Measurements from ENCODE around the gene ROCK2. TPM values are rescaled to one million over a fixed set of nuclear protein-coding genes. Genes with fewer than 3 reads are reported as not detected.
A peak's percentile ranks its signal among the peaks of the same experiment; 100 is the strongest.

Gene ROCK2
- total and polyA plus RNA-seq, 2 of the 13 experiments (the other 11 are each of a cell fraction or from before 2014, with no cell fraction given), result 38.1 to 119 TPM

DNA sequence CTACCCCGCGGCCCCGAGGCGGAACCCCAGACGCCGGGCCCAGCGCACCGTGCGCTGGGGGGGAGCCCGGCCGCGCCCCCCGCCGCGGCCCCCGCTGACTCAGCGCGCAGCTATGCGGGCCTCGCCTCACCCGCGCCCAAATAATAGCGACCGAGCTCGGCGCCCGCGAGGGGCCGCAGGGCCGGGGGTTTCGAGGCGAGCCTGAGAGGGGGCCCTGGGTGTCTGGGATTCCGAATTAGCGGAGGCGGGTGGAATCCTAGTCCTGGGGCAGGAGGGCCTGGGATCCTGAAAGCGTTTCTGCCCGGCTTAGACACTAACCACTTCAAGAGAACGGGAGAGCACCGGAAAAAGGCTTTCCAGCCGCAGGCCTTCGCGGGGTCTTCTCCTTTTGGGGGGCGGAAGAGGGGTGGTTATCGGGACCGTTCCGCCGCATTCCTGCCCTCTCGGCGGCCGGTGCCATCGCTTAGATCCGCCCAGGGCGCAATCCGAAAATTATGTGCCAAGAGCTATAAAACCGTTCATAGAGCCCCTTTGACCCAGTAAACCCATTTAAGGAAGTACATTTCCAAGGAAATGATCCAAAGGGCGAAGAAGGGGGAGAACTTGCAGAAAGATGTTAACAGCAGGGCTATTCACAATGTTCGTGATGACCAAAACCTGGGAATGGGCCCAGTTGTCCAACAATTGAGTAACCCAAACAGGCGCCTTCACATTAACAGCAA, 681 bp upstream of the ROCK2 start (continued):
- TF ChIP-seq KDM1A (CRISPR knock-in tag; IDR thresholded peaks at IDR 0.05) (no peak), CEBPG (CRISPR knock-in tag; IDR thresholded peaks at IDR 0.05) (0 out of 2 replicates have a peak, but pooled peaks have one; percentile 32), PHF20 (CRISPR knock-in tag; IDR thresholded peaks at IDR 0.05) (no peak), ZBTB20 (CRISPR knock-in tag; IDR thresholded peaks at IDR 0.05; ENCODE audit: borderline replicate concordance, low read depth) (no peak; the same call in 1 of the 2 replicates), KLF13 (CRISPR knock-in tag; IDR thresholded peaks at IDR 0.05) (no peak; the same call in 1 of the 2 replicates), TRIM24 (CRISPR knock-in tag; IDR thresholded peaks at IDR 0.05) (no peak), BRD4 (CRISPR knock-in tag; IDR thresholded peaks at IDR 0.05) (0 out of 2 replicates have a peak, but pooled peaks have one; percentile 9), ZNF83 (CRISPR knock-in tag; IDR thresholded peaks at IDR 0.05; ENCODE audit: borderline replicate concordance) (no peak), NCOA2 (CRISPR knock-in tag; IDR thresholded peaks at IDR 0.05) (0 out of 2 replicates have a peak, but pooled peaks have one; percentile 7), POLR2A (IDR thresholded peaks at IDR 0.05; ENCODE audit: insufficient read depth in 1 of 2, low read depth in 2 of 2, low read length in 2 of 2) (peak in 1 of 2 experiments; percentile 73; a peak in 2 of 4 replicates), HMG20B (CRISPR knock-in tag; conservative IDR thresholded peaks at IDR 0.05) (no peak; the same call in 1 of the 2 replicates), ZNF749 (CRISPR knock-in tag; IDR thresholded peaks at IDR 0.05; ENCODE audit: borderline replicate concordance) (0 out of 2 replicates have a peak, but pooled peaks have one; percentile 24), ATF5 (CRISPR knock-in tag; IDR thresholded peaks at IDR 0.05; ENCODE audit: low read depth) (peak; percentile 82; the same call in 1 of the 2 replicates), LCORL (IDR thresholded peaks at IDR 0.05) (peak; percentile 71; the same call in 1 of the 2 replicates), LCORL (CRISPR knock-in tag; IDR thresholded peaks at IDR 0.05) (peak; percentile 76), ZFP41 (CRISPR knock-in tag; IDR thresholded peaks at IDR 0.05; ENCODE audit: borderline replicate concordance) (no peak), GABPA (IDR thresholded peaks at IDR 0.05; ENCODE audit: low read depth, low read length) (no peak; the same call in 1 of the 2 replicates), GABPA (CRISPR knock-in tag; IDR thresholded peaks at IDR 0.05; ENCODE audit: low read depth) (peak; percentile 35; the same call in 1 of the 2 replicates), KLF6 (CRISPR knock-in tag; IDR thresholded peaks at IDR 0.05) (0 out of 2 replicates have a peak, but pooled peaks have one; percentile 79), ZNF350 (CRISPR knock-in tag; IDR thresholded peaks at IDR 0.05; ENCODE audit: borderline replicate concordance, low read depth) (no peak; the same call in 1 of the 2 replicates), ZFP82 (CRISPR knock-in tag; IDR thresholded peaks at IDR 0.05; ENCODE audit: borderline replicate concordance) (peak; percentile 3; the same call in 1 of the 2 replicates), ZNF713 (CRISPR knock-in tag; IDR thresholded peaks at IDR 0.05) (0 out of 2 replicates have a peak, but pooled peaks have one; percentile 22), KMT2A (CRISPR knock-in tag; IDR thresholded peaks at IDR 0.05) (peak; percentile 68; the same call in 1 of the 2 replicates)
- TF ChIP-seq, protein P1, sequence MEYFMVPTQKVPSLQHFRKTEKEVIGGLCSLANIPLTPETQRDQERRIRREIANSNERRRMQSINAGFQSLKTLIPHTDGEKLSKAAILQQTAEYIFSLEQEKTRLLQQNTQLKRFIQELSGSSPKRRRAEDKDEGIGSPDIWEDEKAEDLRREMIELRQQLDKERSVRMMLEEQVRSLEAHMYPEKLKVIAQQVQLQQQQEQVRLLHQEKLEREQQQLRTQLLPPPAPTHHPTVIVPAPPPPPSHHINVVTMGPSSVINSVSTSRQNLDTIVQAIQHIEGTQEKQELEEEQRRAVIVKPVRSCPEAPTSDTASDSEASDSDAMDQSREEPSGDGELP (IDR thresholded peaks at IDR 0.05; ENCODE audit: borderline replicate concordance, low read depth), result no peak; the same call in 1 of the 2 replicates
- TF ChIP-seq, protein P2, sequence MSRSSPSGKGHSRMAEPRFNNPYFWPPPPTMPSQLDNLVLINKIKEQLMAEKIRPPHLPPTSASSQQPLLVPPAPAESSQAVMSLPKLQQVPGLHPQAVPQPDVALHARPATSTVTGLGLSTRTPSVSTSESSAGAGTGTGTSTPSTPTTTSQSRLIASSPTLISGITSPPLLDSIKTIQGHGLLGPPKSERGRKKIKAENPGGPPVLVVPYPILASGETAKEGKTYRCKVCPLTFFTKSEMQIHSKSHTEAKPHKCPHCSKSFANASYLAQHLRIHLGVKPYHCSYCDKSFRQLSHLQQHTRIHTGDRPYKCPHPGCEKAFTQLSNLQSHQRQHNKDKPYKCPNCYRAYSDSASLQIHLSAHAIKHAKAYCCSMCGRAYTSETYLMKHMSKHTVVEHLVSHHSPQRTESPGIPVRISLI (CRISPR knock-in tag; IDR thresholded peaks at IDR 0.05; ENCODE audit: borderline replicate concordance), result peak; percentile 14; the same call in 1 of the 2 replicates
- TF ChIP-seq, protein P3, sequence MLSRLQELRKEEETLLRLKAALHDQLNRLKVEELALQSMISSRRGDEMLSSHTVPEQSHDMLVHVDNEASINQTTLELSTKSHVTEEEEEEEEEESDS (CRISPR knock-in tag; IDR thresholded peaks at IDR 0.05; ENCODE audit: borderline replicate concordance), result no peak
- TF ChIP-seq, protein P4, sequence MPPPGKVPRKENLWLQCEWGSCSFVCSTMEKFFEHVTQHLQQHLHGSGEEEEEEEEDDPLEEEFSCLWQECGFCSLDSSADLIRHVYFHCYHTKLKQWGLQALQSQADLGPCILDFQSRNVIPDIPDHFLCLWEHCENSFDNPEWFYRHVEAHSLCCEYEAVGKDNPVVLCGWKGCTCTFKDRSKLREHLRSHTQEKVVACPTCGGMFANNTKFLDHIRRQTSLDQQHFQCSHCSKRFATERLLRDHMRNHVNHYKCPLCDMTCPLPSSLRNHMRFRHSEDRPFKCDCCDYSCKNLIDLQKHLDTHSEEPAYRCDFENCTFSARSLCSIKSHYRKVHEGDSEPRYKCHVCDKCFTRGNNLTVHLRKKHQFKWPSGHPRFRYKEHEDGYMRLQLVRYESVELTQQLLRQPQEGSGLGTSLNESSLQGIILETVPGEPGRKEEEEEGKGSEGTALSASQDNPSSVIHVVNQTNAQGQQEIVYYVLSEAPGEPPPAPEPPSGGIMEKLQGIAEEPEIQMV (CRISPR knock-in tag; IDR thresholded peaks at IDR 0.05; ENCODE audit: low read depth), result no peak

Data from HepG2 (cell line).